ENCODE measurements around the gene SORCS2. TPM values are rescaled to one million over a fixed set of nuclear protein-coding genes. Genes with fewer than 3 reads are reported as not detected.

The SORCS2 gene
- total and polyA plus RNA-seq, 2 of the 8 experiments (the other 6 are each of a cell fraction or from before 2014, with no cell fraction given), result 0.36 to 1.8 TPM

DNA sequence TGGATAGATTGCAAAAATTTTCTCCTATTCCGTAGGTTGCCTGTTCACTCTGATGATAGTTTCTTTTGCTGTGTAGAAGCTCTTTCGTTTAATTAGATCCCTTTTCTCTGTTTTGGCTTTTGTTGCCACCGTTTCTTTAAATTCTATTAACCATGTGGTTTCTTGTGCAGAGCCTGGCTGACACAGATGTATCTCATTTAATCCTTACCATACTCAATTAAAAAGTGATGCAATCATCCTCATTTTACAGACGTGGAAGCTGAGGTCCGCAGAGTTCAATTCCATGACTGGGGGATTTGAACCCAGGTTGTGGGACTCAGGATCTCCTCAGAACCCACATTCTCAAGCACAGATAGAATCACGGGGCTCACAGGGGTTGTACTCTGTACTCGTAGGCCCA, 66.7 kb downstream of the SORCS2 start:
- Histone ChIP-seq H3K9me3 (ENCODE audit: insufficient read depth in 2 of 2, low read depth in 1 of 2, low read length in 1 of 2) (no peaks in the 10 kb centered on the region; a peak in 2 of 4 replicates), H2BK120ac (replicated peaks; ENCODE audit: low read depth, low read length) (no peak overlapping the region), H3K9ac (replicated peaks in 1 of 4; ENCODE audit: extremely low read depth in 1 of 4, low read depth in 3 of 4, low read length in 3 of 4) (no peak overlapping the region), H3K27me3 (replicated peaks in 1 of 4; ENCODE audit: control insufficient read depth in 3 of 4, extremely low read depth in 1 of 4, insufficient read depth in 3 of 4, low read length in 3 of 4) (no peaks in the 10 kb centered on the region), H3K79me2 (ENCODE audit: control insufficient read depth in 1 of 2, insufficient read depth in 2 of 2, low read length in 2 of 2) (no peaks in the 10 kb centered on the region), H3K27ac (ENCODE audit: low read depth, low read length) (no peak overlapping the region), H3K18ac (ENCODE audit: extremely low read depth, low read length) (no peak overlapping the region), H2BK5ac (ENCODE audit: low read depth, low read length) (no peak overlapping the region), H4K91ac (replicated peaks; ENCODE audit: insufficient read length, low read length) (no peak overlapping the region), H3K36me3 (ENCODE audit: control insufficient read depth in 2 of 4, insufficient read depth in 4 of 4, low read length in 3 of 4) (no peaks in the 10 kb centered on the region), H2BK15ac (ENCODE audit: low read length) (no peak overlapping the region), H4K8ac (ENCODE audit: extremely low read depth, insufficient read depth, low read length) (no peak overlapping the region), H3K4me2 (ENCODE audit: insufficient read depth in 1 of 2, low read depth in 2 of 2, low read length in 2 of 2) (no peak overlapping the region), H3K14ac (ENCODE audit: insufficient read length) (no peak overlapping the region), H2AFZ (ENCODE audit: low read length) (no peak overlapping the region), H3K4me1 (replicated peaks in 1 of 4; ENCODE audit: control insufficient read depth in 3 of 4, insufficient read depth in 4 of 4, low read length in 3 of 4) (no peaks in the 10 kb centered on the region), H3K23ac (ENCODE audit: insufficient read length) (no peak overlapping the region), H4K20me1 (replicated peaks in 1 of 2; ENCODE audit: control insufficient read depth in 1 of 2, insufficient read depth in 2 of 2, low read length in 2 of 2) (no peaks in the 10 kb centered on the region), H2BK12ac (ENCODE audit: low read depth, low read length) (no peak overlapping the region), H2BK20ac (ENCODE audit: low read length) (no peak overlapping the region), H3K4ac (replicated peaks; ENCODE audit: insufficient read length, low read depth, low read length) (no peak overlapping the region), H2AK5ac (ENCODE audit: low read depth, low read length) (no peak overlapping the region), H3K56ac (replicated peaks; ENCODE audit: insufficient read length, low read depth, low read length) (no peak overlapping the region), H3K79me1 (ENCODE audit: low read depth, low read length) (no peaks in the 10 kb centered on the region), H4K5ac (ENCODE audit: insufficient read length, low read depth, low read length) (no peak overlapping the region), H3K23me2 (ENCODE audit: low read depth, low read length) (peaks cover 4% of the 10 kb centered on the region; the same call in 1 of the 2 replicates), H3K4me3 (ENCODE audit: extremely low read depth in 1 of 4, insufficient read depth in 2 of 4, low read depth in 3 of 4, low read length in 4 of 4) (no peak overlapping the region)
- ChIA-PET POLR2A (ENCODE audit: partially characterized antibody) (no interaction called here), CTCF (ENCODE audit: partially characterized antibody) (interaction anchor here (1.0 kb wide), 1 partner anchor 9 kb away, joined by 5 read pairs; no protein-coding TSS in a partner anchor)
- 83% methylated on average over 7 of the region's 7 CpGs; no CpG with 5 or more reads in 1 of the 2 experiments for WGBS, 2 experiments (ENCODE audit: extremely low coverage in 1 of 2, insufficient coverage in 1 of 2, insufficient read length in 1 of 2, insufficient replicate concordance in 2 of 2, low coverage in 1 of 2, low lambda C conversion rate in 2 of 2, missing lambda C conversion rate in 1 of 2)
- no peak for DNase-seq (ENCODE audit: low read depth in 1 of 2, low spot score in 2 of 2)
- no peak for FAIRE-seq
- TF ChIP-seq, protein P1, sequence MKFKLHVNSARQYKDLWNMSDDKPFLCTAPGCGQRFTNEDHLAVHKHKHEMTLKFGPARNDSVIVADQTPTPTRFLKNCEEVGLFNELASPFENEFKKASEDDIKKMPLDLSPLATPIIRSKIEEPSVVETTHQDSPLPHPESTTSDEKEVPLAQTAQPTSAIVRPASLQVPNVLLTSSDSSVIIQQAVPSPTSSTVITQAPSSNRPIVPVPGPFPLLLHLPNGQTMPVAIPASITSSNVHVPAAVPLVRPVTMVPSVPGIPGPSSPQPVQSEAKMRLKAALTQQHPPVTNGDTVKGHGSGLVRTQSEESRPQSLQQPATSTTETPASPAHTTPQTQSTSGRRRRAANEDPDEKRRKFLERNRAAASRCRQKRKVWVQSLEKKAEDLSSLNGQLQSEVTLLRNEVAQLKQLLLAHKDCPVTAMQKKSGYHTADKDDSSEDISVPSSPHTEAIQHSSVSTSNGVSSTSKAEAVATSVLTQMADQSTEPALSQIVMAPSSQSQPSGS (IDR thresholded peaks at IDR 0.05; ENCODE audit: low read length), result no peak
- no peak for TF ChIP-seq RNF2 (IDR thresholded peaks at IDR 0.05; ENCODE audit: borderline replicate concordance, low read depth, low read length, missing control alignments, poor library complexity, severe bottlenecking)
- TF ChIP-seq POU5F1 (IDR thresholded peaks at IDR 0.05; ENCODE audit: low read depth, low read length), result no peak
- no peak for TF ChIP-seq RBBP5 (IDR thresholded peaks at IDR 0.05; ENCODE audit: borderline replicate concordance, low read depth, low read length)
- TF ChIP-seq, protein P2, sequence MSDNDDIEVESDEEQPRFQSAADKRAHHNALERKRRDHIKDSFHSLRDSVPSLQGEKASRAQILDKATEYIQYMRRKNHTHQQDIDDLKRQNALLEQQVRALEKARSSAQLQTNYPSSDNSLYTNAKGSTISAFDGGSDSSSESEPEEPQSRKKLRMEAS (IDR thresholded peaks at IDR 0.05), result no peak
- no peak for TF ChIP-seq RXRA (IDR thresholded peaks at IDR 0.05; ENCODE audit: insufficient read depth, low read depth, low read length)
- TF ChIP-seq TEAD4 (IDR thresholded peaks at IDR 0.05; ENCODE audit: low read depth, low read length), result no peak
- TF ChIP-seq CBX8 (IDR thresholded peaks at IDR 0.05; ENCODE audit: borderline replicate concordance, low read depth, low read length), result no peak
- TF ChIP-seq PHF8 (conservative IDR thresholded peaks at IDR 0.05; ENCODE audit: low read depth, low read length), result no peak
- TF ChIP-seq NANOG (IDR thresholded peaks at IDR 0.05; ENCODE audit: insufficient read depth, low read depth, low read length, poor library complexity, severe bottlenecking), result no peak
- no peak for TF ChIP-seq MAFK (IDR thresholded peaks at IDR 0.05; ENCODE audit: low read depth, low read length)
- no peak for TF ChIP-seq POLR2AphosphoS5 (IDR thresholded peaks at IDR 0.05; ENCODE audit: low read depth, low read length)
